PFSK-1 (cell line): Measurements from ENCODE around the gene MAJIN.

Experiments
- POLR2AphosphoS5 ChIP-seq: IDR thresholded peaks from 2 replicates; pipeline ENCODE4 v1.6.1; 2012; ENCODE audit warnings: low read depth, mild to moderate bottlenecking, control low read depth, low read length, moderate library complexity
- REST ChIP-seq, 2 experiments: IDR thresholded peaks; 2 replicates each; pipeline versions ENCODE4 v1.6.1 to v1.8.0; 2011 to 2012; ENCODE audit warnings: low read depth in 2 of 2, low read length in 2 of 2, control low read depth in 1 of 2, inconsistent platforms in 1 of 2, mild to moderate bottlenecking in 1 of 2, moderate library complexity in 1 of 2; ENCODE audit not compliant: insufficient read depth in 1 of 2
- TAF1 ChIP-seq: IDR thresholded peaks from 2 replicates; pipeline ENCODE4 v1.6.1; 2012; ENCODE audit warnings: low read length, control low read depth, borderline replicate concordance; ENCODE audit not compliant: insufficient read depth

GRCh38 chr11:64971421-64972233 lies at the start of gene MAJIN:
- TF ChIP-seq POLR2AphosphoS5 (no peak), REST (IDR thresholded peaks at IDR 0.05; ENCODE audit: insufficient read depth in 1 of 2, low read depth in 2 of 2, low read length in 2 of 2) (no peak), TAF1 (no peak)
